ENCODE data around the gene C20orf204. TPM values are rescaled to one million over a fixed set of nuclear protein-coding genes. Genes with fewer than 3 reads are reported as not detected.

The C20orf204 gene
- total RNA-seq, 4 donors from 2014 or later = 0.26 to 0.57 (median 0.57) TPM; not detected in 1

- Histone ChIP-seq H3K27ac (no peak overlapping the region), H3K4me1 (peaks cover 31 to 79% (median 41%) of the 10 kb centered on the region in 3 donors), H3K4me3 (no peak overlapping the region), H3K36me3 (no peaks in the 10 kb centered on the region), H3K27me3 (peaks cover 0 to 51% (median 9%) of the 10 kb centered on the region in 4 donors), H3K9me3 (no peaks in the 10 kb centered on the region)
- no peak for DNase-seq
- no peak for TF ChIP-seq POLR2A (IDR thresholded peaks at IDR 0.05)
- WGBS, 2 donors = 85 to 94% methylated on average over 4 to 5 of the region's 6 CpGs
- intact Hi-C loops (cut with DNase I) = no loop called here
Measured at GRCh38 chr20:64081624-64081964, 45.6 kb downstream of the C20orf204 start.

GRCh38 chr20:64082126-64082731 lies 46.2 kb downstream of the C20orf204 start:
- 4 to 27% methylated on average over 5 of the region's 13 CpGs for WGBS, 2 donors
- peaks cover 31 to 73% (median 37%) of the 10 kb centered on the region in 3 donors for H3K4me1 ChIP-seq
- no peaks in the 10 kb centered on the region for H3K9me3 ChIP-seq
- no peaks in the 10 kb centered on the region for H3K36me3 ChIP-seq
- DNase-seq = no peak
- no peak overlapping the region for H3K4me3 ChIP-seq
- peaks cover 0 to 55% (median 9%) of the 10 kb centered on the region in 4 donors for H3K27me3 ChIP-seq
- intact Hi-C loops (cut with DNase I) = no loop called here
- TF ChIP-seq CTCF (IDR thresholded peaks at IDR 0.05) (no peak), POLR2A (IDR thresholded peaks at IDR 0.05) (no peak)
- no peak overlapping the region for H3K27ac ChIP-seq

GRCh38 chr20:64082820-64083377 lies 46.9 kb downstream of the C20orf204 start:
- no peaks in the 10 kb centered on the region for H3K9me3 ChIP-seq
- no peaks in the 10 kb centered on the region for H3K36me3 ChIP-seq
- peak overlapping the region in 3 of 4 donors; percentile 31 to 83 (median 62) for H3K4me3 ChIP-seq
- intact Hi-C loops (cut with DNase I) = no loop called here
- no peak for TF ChIP-seq POLR2A (IDR thresholded peaks at IDR 0.05)
- no peak for TF ChIP-seq CTCF (IDR thresholded peaks at IDR 0.05)
- peaks cover 0 to 59% (median 9%) of the 10 kb centered on the region in 4 donors for H3K27me3 ChIP-seq
- peaks cover 28 to 66% (median 31%) of the 10 kb centered on the region in 3 donors for H3K4me1 ChIP-seq
- H3K27ac ChIP-seq = no peak overlapping the region
- 29% methylated on average over 3 of the region's 13 CpGs; no CpG with 5 or more reads in 1 of the 2 donors for WGBS, 2 donors
- no peak for DNase-seq

- intact Hi-C loops (cut with DNase I) = no loop called here
- no peak for DNase-seq
- Histone ChIP-seq H3K27ac (no peak overlapping the region), H3K36me3 (no peaks in the 10 kb centered on the region), H3K4me3 (peak overlapping the region; percentile 31 to 83 (median 50)), H3K4me1 (peaks cover 24 to 61% (median 27%) of the 10 kb centered on the region in 3 donors), H3K9me3 (no peaks in the 10 kb centered on the region), H3K27me3 (peaks cover 0 to 63% (median 9%) of the 10 kb centered on the region in 4 donors)
- 0% methylated on average over 12 of the region's 52 CpGs; no CpG with 5 or more reads in 1 of the 2 donors for WGBS, 2 donors
- TF ChIP-seq CTCF (IDR thresholded peaks at IDR 0.05) (peak in 5 of 6 experiments; percentile 46 to 64 (median 59)), POLR2A (IDR thresholded peaks at IDR 0.05) (no peak)
Measured at GRCh38 chr20:64083378-64083803, 47.4 kb downstream of the C20orf204 start.

- peaks cover 0 to 70% (median 9%) of the 10 kb centered on the region in 4 donors for H3K27me3 ChIP-seq
- no peaks in the 10 kb centered on the region for H3K36me3 ChIP-seq
- peak within 1 kb of the TSS; percentile 31 to 83 (median 50) for H3K4me3 ChIP-seq
- no peaks in the 10 kb centered on the region for H3K9me3 ChIP-seq
- intact Hi-C loops (cut with DNase I) = no loop called here
- no peak for DNase-seq
- H3K4me1 ChIP-seq = peaks cover 17 to 55% (median 20%) of the 10 kb centered on the region in 3 donors
- no peak within 1 kb of the TSS for H3K27ac ChIP-seq
- 3% methylated on average over 36 of the region's 86 CpGs; no CpG with 5 or more reads in 1 of the 2 donors for WGBS, 2 donors
- TF ChIP-seq CTCF (IDR thresholded peaks at IDR 0.05) (no peak), POLR2A (IDR thresholded peaks at IDR 0.05) (no peak)
Measured at GRCh38 chr20:64083804-64084684, 48.1 kb downstream of the C20orf204 start, which contains the start of gene LKAAEAR1. Gene LKAAEAR1 (minus strand): TSS chr20:64084398. CDS start chr20:64084219, 179 bp downstream.

Measured in esophagus squamous epithelium (tissue), 5 donors.